HG03108 (cell line): ENCODE data around the gene UGT1A4.

ENCODE experiments used
- ATAC-seq: cut with Tn5 transposase; IDR thresholded peaks from one replicate; pipeline ENCODE4 v1.9.1; 2021; ENCODE audit warnings: moderate library complexity; ENCODE audit not compliant: unreplicated experiment

UGT1A4 gene

GRCh38 chr2:233718552-233718951, at the start of gene UGT1A4:
Gene UGT1A4, plus strand, starts transcription at chr2:233718736. Its CDS starts 85 bp downstream, at chr2:233718821.
- ATAC-seq = no peak

- no peak for ATAC-seq
Measured at GRCh38 chr2:233671290-233672161, 47.0 kb upstream of the UGT1A4 start, which contains the start of gene UGT1A9. Gene UGT1A9, plus strand, starts transcription at chr2:233671898. Its CDS starts 37 bp downstream, at chr2:233671935.

GRCh38 chr2:233672886-233673285, 45.6 kb upstream of the UGT1A4 start:
- no peak for ATAC-seq

GRCh38 chr2:233673896-233674295, 44.6 kb upstream of the UGT1A4 start:
- no peak for ATAC-seq

GRCh38 chr2:233674314-233674713, 44.2 kb upstream of the UGT1A4 start:
- ATAC-seq = no peak

GRCh38 chr2:233674995-233675394, 43.5 kb upstream of the UGT1A4 start:
- ATAC-seq = no peak

- ATAC-seq = no peak
Measured at GRCh38 chr2:233676046-233676445, 42.5 kb upstream of the UGT1A4 start.

GRCh38 chr2:233679196-233679595, 39.3 kb upstream of the UGT1A4 start:
- ATAC-seq = no peak

GRCh38 chr2:233680361-233681045, 38.0 kb upstream of the UGT1A4 start:
- ATAC-seq = no peak

GRCh38 chr2:233681521-233682099, 36.9 kb upstream of the UGT1A4 start, which contains the start of gene UGT1A7:
Gene UGT1A7, plus strand, starts transcription at chr2:233681901. Its CDS starts 37 bp downstream, at chr2:233681938.
- ATAC-seq = no peak

GRCh38 chr2:233684640-233685039, 33.9 kb upstream of the UGT1A4 start:
- ATAC-seq = no peak

GRCh38 chr2:233686928-233687327, 31.6 kb upstream of the UGT1A4 start:
- ATAC-seq = no peak

GRCh38 chr2:233688341-233688740, 30.2 kb upstream of the UGT1A4 start:
- no peak for ATAC-seq

GRCh38 chr2:233689031-233689430, 29.5 kb upstream of the UGT1A4 start:
- ATAC-seq = no peak

GRCh38 chr2:233689501-233689900, 29.0 kb upstream of the UGT1A4 start:
- ATAC-seq = no peak

- ATAC-seq = no peak
Measured at GRCh38 chr2:233690444-233690843, 28.1 kb upstream of the UGT1A4 start.

GRCh38 chr2:233691443-233692433, 26.8 kb upstream of the UGT1A4 start:
- ATAC-seq = no peak

- ATAC-seq = no peak
Measured at GRCh38 chr2:233692648-233693047, 25.9 kb upstream of the UGT1A4 start, which contains the start of gene UGT1A6. Gene UGT1A6, plus strand, starts transcription at chr2:233692890. Its CDS starts 115 bp downstream, at chr2:233693005.

- no peak for ATAC-seq
Measured at GRCh38 chr2:233693963-233694362, 24.6 kb upstream of the UGT1A4 start.

- no peak for ATAC-seq
Measured at GRCh38 chr2:233698740-233699139, 19.8 kb upstream of the UGT1A4 start.
